Measurements from ENCODE around the gene SERPINB1. TPM values are rescaled to one million over a fixed set of nuclear protein-coding genes. Genes with fewer than 3 reads are reported as not detected.

Gene SERPINB1
- total and polyA plus RNA-seq, 12 donors: 33.4 to 159 (median 60.7) TPM

DNA sequence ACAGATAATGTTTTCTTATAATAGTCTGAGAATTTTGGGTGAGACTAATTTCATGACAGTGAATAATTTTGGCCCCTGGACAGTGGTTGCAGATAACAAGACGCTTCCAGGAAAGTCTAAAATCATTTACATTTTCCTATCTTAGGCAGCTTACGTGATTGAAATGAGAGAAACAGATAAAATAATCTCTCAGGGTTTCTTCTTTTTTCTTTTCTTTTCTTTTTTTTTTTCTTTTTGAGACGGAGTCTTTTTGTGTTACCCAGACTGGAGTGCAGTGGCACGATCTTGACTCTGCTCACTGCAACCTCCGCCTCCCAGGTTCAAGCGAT lies 4.2 kb upstream of the SERPINB1 start:
- intact Hi-C loops (cut with DNase I): loop anchor here (5.0 kb wide), 1 partner anchor 86 kb away; no protein-coding TSS in a partner anchor
- no peak for DNase-seq
- Histone ChIP-seq H3K4me3 (no peak overlapping the region), H3K9me3 (replicated peaks in 1 of 3) (no peaks in the 10 kb centered on the region), H3K27me3 (no peaks in the 10 kb centered on the region), H3K4me1 (replicated peaks in 1 of 2) (peaks cover 13 to 30% of the 10 kb centered on the region in 2 donors), H3K36me3 (replicated peaks in 1 of 2) (no peaks in the 10 kb centered on the region), H3K27ac (peak overlapping the region in 4 of 5 donors; percentile 27 to 93 (median 83))
- TF ChIP-seq, protein P1, sequence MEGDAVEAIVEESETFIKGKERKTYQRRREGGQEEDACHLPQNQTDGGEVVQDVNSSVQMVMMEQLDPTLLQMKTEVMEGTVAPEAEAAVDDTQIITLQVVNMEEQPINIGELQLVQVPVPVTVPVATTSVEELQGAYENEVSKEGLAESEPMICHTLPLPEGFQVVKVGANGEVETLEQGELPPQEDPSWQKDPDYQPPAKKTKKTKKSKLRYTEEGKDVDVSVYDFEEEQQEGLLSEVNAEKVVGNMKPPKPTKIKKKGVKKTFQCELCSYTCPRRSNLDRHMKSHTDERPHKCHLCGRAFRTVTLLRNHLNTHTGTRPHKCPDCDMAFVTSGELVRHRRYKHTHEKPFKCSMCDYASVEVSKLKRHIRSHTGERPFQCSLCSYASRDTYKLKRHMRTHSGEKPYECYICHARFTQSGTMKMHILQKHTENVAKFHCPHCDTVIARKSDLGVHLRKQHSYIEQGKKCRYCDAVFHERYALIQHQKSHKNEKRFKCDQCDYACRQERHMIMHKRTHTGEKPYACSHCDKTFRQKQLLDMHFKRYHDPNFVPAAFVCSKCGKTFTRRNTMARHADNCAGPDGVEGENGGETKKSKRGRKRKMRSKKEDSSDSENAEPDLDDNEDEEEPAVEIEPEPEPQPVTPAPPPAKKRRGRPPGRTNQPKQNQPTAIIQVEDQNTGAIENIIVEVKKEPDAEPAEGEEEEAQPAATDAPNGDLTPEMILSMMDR (IDR thresholded peaks at IDR 0.05): no peak
- TF ChIP-seq POLR2A (IDR thresholded peaks at IDR 0.05): no peak
- 49 to 59% (median 55%) methylated on average over 6 of the region's 6 CpGs for WGBS, 4 donors

DNA sequence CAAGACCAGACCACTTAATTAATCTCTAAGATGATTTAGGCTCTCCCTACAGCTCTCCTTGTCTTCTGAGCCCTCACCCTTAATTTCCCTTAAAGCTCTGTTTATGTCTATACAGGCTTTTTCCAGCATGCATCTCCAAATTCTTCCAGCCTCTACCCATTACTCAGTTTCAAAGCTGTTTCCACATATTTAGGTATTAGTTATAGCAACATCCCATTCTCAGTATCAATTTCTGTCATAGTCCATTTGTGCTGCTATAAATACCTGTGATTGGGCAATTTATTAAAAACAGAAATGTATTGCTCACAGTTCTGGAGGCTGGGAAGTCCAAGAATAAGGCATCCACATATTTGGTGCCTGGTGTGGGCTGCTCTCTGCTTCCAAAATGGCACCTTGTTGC lies 2.3 kb upstream of the SERPINB1 start:
- H3K9me3 ChIP-seq (replicated peaks in 1 of 3): no peaks in the 10 kb centered on the region
- H3K36me3 ChIP-seq (replicated peaks in 1 of 2): peaks cover 0 to 4% of the 10 kb centered on the region in 2 donors
- no peak for DNase-seq
- no peak overlapping the region for H3K4me3 ChIP-seq
- peak overlapping the region in 2 of 5 donors; percentile 97 for H3K27ac ChIP-seq
- no peaks in the 10 kb centered on the region for H3K27me3 ChIP-seq
- peaks cover 30 to 45% of the 10 kb centered on the region in 2 donors for H3K4me1 ChIP-seq (replicated peaks in 1 of 2)
- intact Hi-C loops (cut with DNase I): loop anchor here in 1 of 2 donors (5.0 kb wide), 1 partner anchor 52 kb away; no protein-coding TSS in a partner anchor
- no peak for TF ChIP-seq POLR2A (IDR thresholded peaks at IDR 0.05)
- TF ChIP-seq, protein P1 (IDR thresholded peaks at IDR 0.05): no peak

- Histone ChIP-seq H3K27me3 (no peaks in the 10 kb centered on the region), H3K4me1 (replicated peaks in 1 of 2) (peaks cover 30 to 49% of the 10 kb centered on the region in 2 donors), H3K4me3 (no peak overlapping the region), H3K9me3 (replicated peaks in 1 of 3) (no peaks in the 10 kb centered on the region), H3K27ac (peak overlapping the region in 3 of 5 donors; percentile 96 to 97 (median 97)), H3K36me3 (replicated peaks in 1 of 2) (peaks cover 0 to 11% of the 10 kb centered on the region in 2 donors)
- DNase-seq: no peak
- intact Hi-C loops (cut with DNase I): loop anchor here in 1 of 2 donors (5.0 kb wide), 1 partner anchor 51 kb away; no protein-coding TSS in a partner anchor
- WGBS, 4 donors: 63 to 66% (median 66%) methylated on average over 2 of the region's 2 CpGs; no CpG with 5 or more reads in 1 of the 4 donors
- TF ChIP-seq POLR2A (IDR thresholded peaks at IDR 0.05): no peak
- TF ChIP-seq, protein P1 (IDR thresholded peaks at IDR 0.05): no peak
These were observed 1.6 kb upstream of the SERPINB1 start for GRCh38 chr6:2843138-2843740.

GRCh38 chr6:2842139-2842552 lies 483 bp upstream of the SERPINB1 start:
- whole genome bisulfite sequencing, 4 donors: 82 to 88% (median 86%) methylated on average over 2 of the region's 2 CpGs
- no peaks in the 10 kb centered on the region for H3K9me3 ChIP-seq (replicated peaks in 1 of 3)
- H3K36me3 ChIP-seq (replicated peaks in 1 of 2): peaks cover 0 to 22% of the 10 kb centered on the region in 2 donors
- peak overlapping the region; percentile 89 to 97 (median 96) for H3K27ac ChIP-seq
- DNase-seq: no peak
- H3K4me3 ChIP-seq: peak overlapping the region in 2 of 4 donors; percentile 48 to 58
- H3K4me1 ChIP-seq (replicated peaks in 1 of 2): peaks cover 29 to 49% of the 10 kb centered on the region in 2 donors
- no peaks in the 10 kb centered on the region for H3K27me3 ChIP-seq
- intact Hi-C loops (cut with DNase I): loop anchor here in 1 of 2 donors (5.0 kb wide), 1 partner anchor 50 kb away; no protein-coding TSS in a partner anchor
- TF ChIP-seq, protein P1 (IDR thresholded peaks at IDR 0.05): peak in 1 of 6 experiments; percentile 4
- no peak for TF ChIP-seq POLR2A (IDR thresholded peaks at IDR 0.05)

Data from adrenal gland (tissue), 12 donors.